A549 (cell line): ENCODE measurements around the gene ATP2C1. TPM values are rescaled to one million over a fixed set of nuclear protein-coding genes. Genes with fewer than 3 reads are reported as not detected.

ENCODE experiments used
- ATAC-seq, 2 experiments: fragments of 200-7000 bp in 1 of 2; fragments of >200 bp in 1 of 2; cut with Nextera tagmentation in 1 of 2; cut with Tn5 transposase in 1 of 2; 3 replicates each; pipeline versions ENCODE4 v1.8.0 to v1.9.1; 2018 to 2020; ENCODE audit warnings: mild to moderate bottlenecking in 1 of 2, moderate library complexity in 1 of 2
- CTCF ChIA-PET: fragments of 300-600 bp; sonication (Branson Sonifier 250); formaldehyde crosslinking; extraction: SDS; loops from one replicate; lab custom pipeline; 2021; ENCODE audit warnings: antibody characterized with exemption, inconsistent platforms; lab: Yijun Ruan, JAX
- POLR2A ChIA-PET: fragments of 350-600 bp; formaldehyde crosslinking; extraction: SDS; loops from one replicate; lab custom pipeline; 2021; ENCODE audit warnings: antibody characterized with exemption, inconsistent platforms; lab: Yijun Ruan, JAX
- DNase-seq, 2 experiments: peaks; one replicate each; pipeline versions ENCODE4 v3.0.0 to v3.0.0-alpha.2; 2011 to 2016; ENCODE audit warnings: low read depth in 1 of 2, low spot score in 1 of 2
- FAIRE-seq: peaks from 2 replicates; lab custom pipeline; 2011; peaks lifted over from hg19 to GRCh38; lab: Jason Lieb, UNC
- H3K27ac ChIP-seq, 2 experiments: fragments of >200 bp; sonication (Bioruptor Twin); formaldehyde crosslinking; 3 replicates each; pipeline ENCODE4 v1.5.1; 2016 to 2017
- H3K4me1 ChIP-seq: fragments of >200 bp; sonication (Bioruptor Twin); formaldehyde crosslinking; 3 replicates; pipeline ENCODE4 v1.6.1; 2016
- H3K4me2 ChIP-seq: fragments of >200 bp; sonication (Bioruptor Twin); formaldehyde crosslinking; 3 replicates; pipeline ENCODE4 v1.6.1; 2016
- H3K4me3 ChIP-seq: fragments of >200 bp; sonication (Bioruptor Twin); formaldehyde crosslinking; 3 replicates; pipeline ENCODE4 v1.5.1; 2016
- H3K9me3 ChIP-seq: fragments of >200 bp; sonication (Bioruptor Twin); formaldehyde crosslinking; 3 replicates; pipeline ENCODE4 v1.6.1; 2016
- BCL3 ChIP-seq: fragments of >200 bp; sonication (Bioruptor Twin); formaldehyde crosslinking; IDR thresholded peaks from 3 replicates; pipeline ENCODE4 v1.6.1; 2016
- BHLHE40 ChIP-seq: IDR thresholded peaks from 2 replicates; pipeline ENCODE4 v1.6.1; 2012; ENCODE audit warnings: low read depth, low read length, inconsistent platforms
- CBX2 ChIP-seq: fragments of 200-600 bp; sonication (generic); IDR thresholded peaks from 2 replicates; pipeline ENCODE4 v1.6.1; 2016; ENCODE audit warnings: low read depth, mild to moderate bottlenecking, borderline replicate concordance
- CBX8 ChIP-seq: fragments of 200-600 bp; sonication (generic); IDR thresholded peaks from 2 replicates; pipeline ENCODE4 v1.6.1; 2016
- ELK1 ChIP-seq: fragments of 150-350 bp; IDR thresholded peaks from 2 replicates; pipeline ENCODE4 v1.6.1; 2014; ENCODE audit warnings: low read depth, mild to moderate bottlenecking, low read length
- ESRRA ChIP-seq: fragments of 150-350 bp; IDR thresholded peaks from 2 replicates; pipeline ENCODE4 v1.6.1; 2014; ENCODE audit warnings: mild to moderate bottlenecking, low read length, borderline replicate concordance
- FOSL2 ChIP-seq, 2 experiments: fragments of 450-650 bp in 1 of 2; fragments of >200 bp in 1 of 2; sonication (Bioruptor Twin) in 1 of 2; formaldehyde crosslinking; IDR thresholded peaks; 2 replicates each; pipeline versions ENCODE4 v1.5.0 to v1.6.1; 2016 to 2020; ENCODE audit warnings: mild to moderate bottlenecking in 1 of 2, moderate library complexity in 1 of 2
- JUN ChIP-seq, 2 experiments: fragments of >200 bp; sonication (Bioruptor Twin); formaldehyde crosslinking; IDR thresholded peaks; 2 replicates in 1 of 2; 3 replicates in 1 of 2; pipeline ENCODE4 v1.6.1; 2016 to 2017
- KDM5A ChIP-seq: fragments of 200-600 bp; sonication (generic); IDR thresholded peaks from 2 replicates; pipeline ENCODE4 v1.6.1; 2016; ENCODE audit warnings: antibody characterized with exemption, mild to moderate bottlenecking
- MAFK ChIP-seq: fragments of 450-650 bp; IDR thresholded peaks from 2 replicates; pipeline ENCODE4 v1.6.1; 2014; ENCODE audit not compliant: partially characterized antibody
- NPAS2 ChIP-seq: fragments of 250-450 bp; sonication (Bioruptor Pico); IDR thresholded peaks from 2 replicates; pipeline ENCODE4 v1.8.0; 2022; ENCODE audit warnings: mild to moderate bottlenecking, moderate library complexity, borderline replicate concordance
- PHF8 ChIP-seq: fragments of 200-600 bp; sonication (generic); IDR thresholded peaks from 2 replicates; pipeline ENCODE4 v1.6.1; 2016; ENCODE audit warnings: low read depth, mild to moderate bottlenecking, antibody characterized with exemption, moderate library complexity, borderline replicate concordance
- POLR2A ChIP-seq: IDR thresholded peaks from 2 replicates; pipeline ENCODE4 v1.6.1; 2012; ENCODE audit warnings: mild to moderate bottlenecking, low read length
- RARB ChIP-seq: fragments of 250-450 bp; sonication (Bioruptor Pico); IDR thresholded peaks from 2 replicates; pipeline ENCODE4 v1.8.0; 2021; ENCODE audit warnings: mild to moderate bottlenecking, moderate library complexity
- REST ChIP-seq: fragments of 200-600 bp; sonication (generic); IDR thresholded peaks from 2 replicates; pipeline ENCODE4 v1.6.1; 2016; ENCODE audit warnings: antibody characterized with exemption, mild to moderate bottlenecking, moderate library complexity
- RFX5 ChIP-seq: fragments of 450-650 bp; IDR thresholded peaks from 2 replicates; pipeline ENCODE4 v1.7.1; 2014; ENCODE audit warnings: antibody characterized with exemption, mild to moderate bottlenecking, moderate library complexity
- SMC3 ChIP-seq: fragments of >200 bp; sonication (Bioruptor Twin); formaldehyde crosslinking; IDR thresholded peaks from 3 replicates; pipeline ENCODE4 v1.6.1; 2018; ENCODE audit warnings: inconsistent platforms
- ZNF302 ChIP-seq: fragments of 250-450 bp; sonication (Bioruptor Pico); IDR thresholded peaks from 2 replicates; pipeline ENCODE4 v1.9.0; 2021; ENCODE audit warnings: inconsistent platforms, mild to moderate bottlenecking, moderate library complexity
- WGBS: methylation state at CpG from one replicate; pipeline ENCODE4 v1.1.6; 2017; ENCODE audit errors: missing lambda C conversion rate; 5-methylcytosine and 5-hydroxymethylcytosine counted together
- polyA plus RNA-seq, 4 experiments: library from polyadenylated mRNA; depleted of rRNA in 3 of 4; stranded (reverse); fragments of >200 nt; fragmentation: RNase III in 1 of 4; extraction: RNeasy Plus Mini Kit Qiagen cat#74134 plus additional on column Dnase treatment in 1 of 4; gene quantifications; 2 replicates in 3 of 4; 3 replicates in 1 of 4; pipeline ENCODE4 v1.2.3, GENCODE V29; 2011 to 2017

The ATP2C1 gene
- polyA plus RNA-seq, 2 of the 4 experiments (the other 2 are of a cell fraction) = 48.1 to 74.3 TPM

GRCh38 chr3:130878464-130878863, 15.4 kb upstream of the ATP2C1 start:
- Histone ChIP-seq H3K4me2 (no peak overlapping the region), H3K9me3 (no peaks in the 10 kb centered on the region), H3K4me1 (no peaks in the 10 kb centered on the region), H3K27ac (no peak overlapping the region), H3K4me3 (no peak overlapping the region)
- ATAC-seq (no peak), DNase-seq (no peak), FAIRE-seq (no peak)
- TF ChIP-seq ZNF302 (CRISPR knock-in tag) (no peak), MAFK (no peak), BHLHE40 (no peak), RARB (CRISPR knock-in tag) (no peak), CBX2 (no peak), BCL3 (no peak), FOSL2 (IDR thresholded peaks at IDR 0.05) (no peak), FOSL2 (CRISPR knock-in tag; IDR thresholded peaks at IDR 0.05) (no peak), REST (no peak)
- POLR2A ChIA-PET = no interaction called here
- CTCF ChIA-PET = interaction anchor here (1.0 to 1.3 kb wide), 2 partner anchors 14 to 16 kb away, joined by 5 read pairs; partner anchors contain the start of gene ATP2C1

- no peak for DNase-seq
- Histone ChIP-seq H3K27ac (no peak overlapping the region), H3K4me3 (no peak overlapping the region), H3K4me2 (no peak overlapping the region), H3K4me1 (no peaks in the 10 kb centered on the region), H3K9me3 (no peaks in the 10 kb centered on the region)
- FAIRE-seq = no peak
- ATAC-seq = no peak
- ChIA-PET CTCF (no interaction called here), POLR2A (no interaction called here)
- no peak for TF ChIP-seq PHF8
- TF ChIP-seq ESRRA = no peak
- no peak for TF ChIP-seq ELK1
- TF ChIP-seq NPAS2 (CRISPR knock-in tag) = no peak
- no peak for TF ChIP-seq SMC3
- TF ChIP-seq JUN (IDR thresholded peaks at IDR 0.05) = no peak
- TF ChIP-seq RFX5 = no peak
- TF ChIP-seq KDM5A = no peak
- no peak for TF ChIP-seq POLR2A
- TF ChIP-seq CBX2 = no peak
- no peak for TF ChIP-seq CBX8
- TF ChIP-seq BCL3 = no peak
- WGBS = 25% methylated on average over 1 of the region's 1 CpG
These were observed 4.4 kb upstream of the ATP2C1 start for GRCh38 chr3:130889416-130889946.
